Neutrophil (primary cell): ENCODE results near the gene HSPA12B.

Experiments
- H3K27ac ChIP-seq: fragments of 200-600 bp; sonication (generic); 2 replicates; pipeline ENCODE4 v1.5.1; 2016; ENCODE audit warnings: mild to moderate bottlenecking, moderate library complexity
- H3K27me3 ChIP-seq: fragments of 200-600 bp; sonication (generic); 2 replicates; pipeline ENCODE4 v1.6.0; 2016; ENCODE audit warnings: mild to moderate bottlenecking
- H3K36me3 ChIP-seq: fragments of 200-600 bp; sonication (generic); 2 replicates; pipeline ENCODE4 v1.5.1; 2017
- H3K4me1 ChIP-seq, 2 experiments: fragments of 200-600 bp in 1 of 2; sonication (generic) in 1 of 2; 1 replicate in 1 of 2; 2 replicates in 1 of 2; pipeline versions ENCODE4 v1.5.1 to v1.6.1; 2013 to 2016; ENCODE audit warnings: low read depth in 1 of 2, low read length in 1 of 2, mild to moderate bottlenecking in 1 of 2, moderate library complexity in 1 of 2; ENCODE audit not compliant: control insufficient read depth in 1 of 2, insufficient read depth in 1 of 2
- H3K4me3 ChIP-seq, 2 experiments: fragments of 200-600 bp in 1 of 2; sonication (generic) in 1 of 2; 1 replicate in 1 of 2; 2 replicates in 1 of 2; pipeline ENCODE4 v1.5.1; 2013 to 2016; ENCODE audit warnings: low read depth in 1 of 2, low read length in 1 of 2, mild to moderate bottlenecking in 1 of 2, moderate library complexity in 1 of 2
- H3K9me3 ChIP-seq: fragments of 200-600 bp; sonication (generic); 2 replicates; pipeline ENCODE4 v1.5.1; 2016
- TF ChIP-seq, protein P1 (sequence below): fragments of 200-600 bp; sonication (generic); IDR thresholded peaks from 2 replicates; pipeline ENCODE4 v1.5.1; 2016; ENCODE audit warnings: antibody characterized with exemption

Gene HSPA12B

GRCh38 chr20:3711484-3711941 is 21.0 kb upstream of the HSPA12B start:
- H3K4me3 ChIP-seq = no peak overlapping the region
- peak overlapping the region; percentile 37 for H3K27ac ChIP-seq
- H3K27me3 ChIP-seq = no peaks in the 10 kb centered on the region
- TF ChIP-seq, protein P1, sequence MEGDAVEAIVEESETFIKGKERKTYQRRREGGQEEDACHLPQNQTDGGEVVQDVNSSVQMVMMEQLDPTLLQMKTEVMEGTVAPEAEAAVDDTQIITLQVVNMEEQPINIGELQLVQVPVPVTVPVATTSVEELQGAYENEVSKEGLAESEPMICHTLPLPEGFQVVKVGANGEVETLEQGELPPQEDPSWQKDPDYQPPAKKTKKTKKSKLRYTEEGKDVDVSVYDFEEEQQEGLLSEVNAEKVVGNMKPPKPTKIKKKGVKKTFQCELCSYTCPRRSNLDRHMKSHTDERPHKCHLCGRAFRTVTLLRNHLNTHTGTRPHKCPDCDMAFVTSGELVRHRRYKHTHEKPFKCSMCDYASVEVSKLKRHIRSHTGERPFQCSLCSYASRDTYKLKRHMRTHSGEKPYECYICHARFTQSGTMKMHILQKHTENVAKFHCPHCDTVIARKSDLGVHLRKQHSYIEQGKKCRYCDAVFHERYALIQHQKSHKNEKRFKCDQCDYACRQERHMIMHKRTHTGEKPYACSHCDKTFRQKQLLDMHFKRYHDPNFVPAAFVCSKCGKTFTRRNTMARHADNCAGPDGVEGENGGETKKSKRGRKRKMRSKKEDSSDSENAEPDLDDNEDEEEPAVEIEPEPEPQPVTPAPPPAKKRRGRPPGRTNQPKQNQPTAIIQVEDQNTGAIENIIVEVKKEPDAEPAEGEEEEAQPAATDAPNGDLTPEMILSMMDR = no peak
- H3K36me3 ChIP-seq = no peaks in the 10 kb centered on the region
- H3K9me3 ChIP-seq = no peaks in the 10 kb centered on the region
- H3K4me1 ChIP-seq = peaks cover 29 to 36% of the 10 kb centered on the region in 2 experiments

GRCh38 chr20:3712279-3712873 is 20.1 kb upstream of the HSPA12B start, which contains the start of gene SIGLEC1:
Gene SIGLEC1 (minus strand): TSS chr20:3712600. CDS start chr20:3707128, 5,472 bp downstream.
- H3K9me3 ChIP-seq = no peaks in the 10 kb centered on the region
- H3K4me3 ChIP-seq = no peak within 1 kb of the TSS
- TF ChIP-seq, protein P1 = no peak
- H3K27ac ChIP-seq = peak within 1 kb of the TSS; percentile 37
- H3K4me1 ChIP-seq = peaks cover 29 to 36% of the 10 kb centered on the region in 2 experiments
- H3K27me3 ChIP-seq = no peaks in the 10 kb centered on the region
- no peaks in the 10 kb centered on the region for H3K36me3 ChIP-seq

DNA sequence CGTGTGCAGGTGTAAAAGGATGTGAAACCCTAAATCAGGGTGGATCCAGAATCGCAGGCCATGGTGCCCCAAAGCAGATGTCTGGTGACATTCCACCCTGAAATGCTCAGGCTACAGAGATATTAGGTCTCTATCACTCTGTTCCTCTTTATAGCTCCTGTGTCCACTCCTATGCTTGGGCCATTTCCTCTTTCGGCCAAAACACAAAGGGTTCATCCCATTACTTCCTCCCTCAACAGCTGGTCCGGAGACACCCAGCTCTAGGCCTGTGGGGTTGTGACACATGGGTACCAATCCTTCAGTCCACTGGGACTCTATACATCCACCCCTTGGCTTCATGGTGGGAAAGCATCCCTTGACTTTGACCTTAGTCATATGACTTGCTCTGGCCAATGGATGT is 18.4 kb upstream of the HSPA12B start:
- peak overlapping the region; percentile 61 for H3K27ac ChIP-seq
- no peaks in the 10 kb centered on the region for H3K36me3 ChIP-seq
- peaks cover 29 to 36% of the 10 kb centered on the region in 2 experiments for H3K4me1 ChIP-seq
- no peaks in the 10 kb centered on the region for H3K9me3 ChIP-seq
- H3K4me3 ChIP-seq = no peak overlapping the region
- TF ChIP-seq, protein P1 = no peak
- H3K27me3 ChIP-seq = no peaks in the 10 kb centered on the region

DNA sequence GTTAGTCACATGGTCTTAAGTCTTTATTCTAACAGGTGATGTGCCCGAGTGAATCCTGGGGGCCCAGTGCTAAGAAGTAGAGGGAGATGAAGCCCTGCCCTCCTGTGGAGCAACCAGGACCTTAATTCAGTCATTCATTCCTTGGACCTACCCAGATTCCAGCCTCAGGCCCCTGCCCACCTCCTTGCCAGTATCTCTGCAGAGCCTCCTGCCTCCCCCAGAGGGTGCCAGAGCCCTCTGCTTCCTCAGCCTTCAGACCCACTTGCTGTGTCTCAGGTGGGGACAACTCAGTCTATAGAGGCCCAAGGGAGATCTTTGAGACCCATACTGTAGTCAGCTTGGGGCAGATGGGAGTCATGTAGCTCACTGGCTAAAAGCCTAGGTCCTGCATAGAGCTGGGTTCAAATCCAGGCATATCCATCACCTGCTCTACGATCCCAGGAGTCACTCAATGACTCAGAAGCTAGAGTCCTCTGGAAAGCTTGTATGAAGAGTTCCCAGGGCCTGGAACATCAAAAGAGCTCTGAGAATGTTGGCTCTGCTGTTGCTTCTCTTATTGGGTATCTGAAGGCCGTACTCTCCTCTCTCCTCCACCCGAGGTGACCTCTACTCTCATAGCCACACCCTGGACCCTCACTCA is 16.2 kb upstream of the HSPA12B start:
- TF ChIP-seq, protein P1 = no peak
- Histone ChIP-seq H3K36me3 (no peaks in the 10 kb centered on the region), H3K27ac (no peak overlapping the region), H3K4me3 (no peak overlapping the region), H3K4me1 (peaks cover 23 to 30% of the 10 kb centered on the region in 2 experiments), H3K27me3 (peaks cover 12% of the 10 kb centered on the region), H3K9me3 (no peaks in the 10 kb centered on the region)

- Histone ChIP-seq H3K27ac (no peak overlapping the region), H3K36me3 (no peaks in the 10 kb centered on the region), H3K4me1 (peaks cover 5% of the 10 kb centered on the region in 2 experiments), H3K4me3 (no peak overlapping the region), H3K27me3 (peaks cover 14% of the 10 kb centered on the region), H3K9me3 (no peaks in the 10 kb centered on the region)
- TF ChIP-seq, protein P1 = no peak
Measured at GRCh38 chr20:3719046-3719445, 13.4 kb upstream of the HSPA12B start.
